Measurements from ENCODE around the gene CLTCL1. TPM values are rescaled to one million over a fixed set of nuclear protein-coding genes. Genes with fewer than 3 reads are reported as not detected.
A peak's percentile ranks its signal among the peaks of the same experiment; 100 is the strongest.
"Not testable (repeated sequence)": the region's sequence is repeated elsewhere in the genome, so short reads cannot be mapped to it uniquely, and the experiment has no call there.

Gene CLTCL1
- total RNA-seq, 2 donors from 2014 or later: 0.66 to 2.3 TPM

DNA sequence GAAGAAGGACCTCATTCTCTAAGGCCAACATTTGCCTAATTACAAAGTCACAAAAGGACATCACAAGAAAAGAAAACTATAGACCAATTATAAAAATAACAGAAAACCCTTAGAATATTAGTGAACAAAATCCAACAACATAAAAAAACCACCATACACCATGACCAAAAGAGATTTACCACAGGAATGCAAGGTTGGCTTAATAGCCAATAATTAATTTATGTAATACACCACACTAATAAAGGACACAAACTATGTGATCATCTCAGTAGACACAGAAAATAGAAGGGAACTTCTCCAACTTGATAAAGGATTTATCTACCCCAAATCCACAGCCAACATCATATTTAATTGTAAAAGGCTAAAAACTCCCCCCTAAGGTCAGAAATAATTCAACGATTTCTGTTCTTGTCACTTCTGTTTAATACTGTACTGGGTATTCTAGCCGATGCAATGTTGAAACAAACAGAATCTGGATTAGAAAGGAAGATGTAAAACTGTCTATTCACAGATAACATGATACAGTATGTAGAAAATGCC, 24.9 kb downstream of the CLTCL1 start:
- no peak overlapping the region for H3K27ac ChIP-seq
- no peaks in the 10 kb centered on the region for H3K36me3 ChIP-seq (replicated peaks in 1 of 2; ENCODE audit: insufficient read depth in 1 of 2, low read depth in 2 of 2)
- H3K4me1 ChIP-seq: no peaks in the 10 kb centered on the region
- no peaks in the 10 kb centered on the region for H3K27me3 ChIP-seq
- ATAC-seq (no peak), DNase-seq (no peak)
- no peaks in the 10 kb centered on the region for H3K9me3 ChIP-seq
- TF ChIP-seq, protein P1, sequence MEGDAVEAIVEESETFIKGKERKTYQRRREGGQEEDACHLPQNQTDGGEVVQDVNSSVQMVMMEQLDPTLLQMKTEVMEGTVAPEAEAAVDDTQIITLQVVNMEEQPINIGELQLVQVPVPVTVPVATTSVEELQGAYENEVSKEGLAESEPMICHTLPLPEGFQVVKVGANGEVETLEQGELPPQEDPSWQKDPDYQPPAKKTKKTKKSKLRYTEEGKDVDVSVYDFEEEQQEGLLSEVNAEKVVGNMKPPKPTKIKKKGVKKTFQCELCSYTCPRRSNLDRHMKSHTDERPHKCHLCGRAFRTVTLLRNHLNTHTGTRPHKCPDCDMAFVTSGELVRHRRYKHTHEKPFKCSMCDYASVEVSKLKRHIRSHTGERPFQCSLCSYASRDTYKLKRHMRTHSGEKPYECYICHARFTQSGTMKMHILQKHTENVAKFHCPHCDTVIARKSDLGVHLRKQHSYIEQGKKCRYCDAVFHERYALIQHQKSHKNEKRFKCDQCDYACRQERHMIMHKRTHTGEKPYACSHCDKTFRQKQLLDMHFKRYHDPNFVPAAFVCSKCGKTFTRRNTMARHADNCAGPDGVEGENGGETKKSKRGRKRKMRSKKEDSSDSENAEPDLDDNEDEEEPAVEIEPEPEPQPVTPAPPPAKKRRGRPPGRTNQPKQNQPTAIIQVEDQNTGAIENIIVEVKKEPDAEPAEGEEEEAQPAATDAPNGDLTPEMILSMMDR (IDR thresholded peaks at IDR 0.05): no peak
- no peak for TF ChIP-seq POLR2A (IDR thresholded peaks at IDR 0.05)
- intact Hi-C loops (cut with DNase I): no loop called here
- WGBS, 2 donors: 94 to 98% methylated on average over 2 of the region's 2 CpGs
- no peak overlapping the region for H3K4me3 ChIP-seq

DNA sequence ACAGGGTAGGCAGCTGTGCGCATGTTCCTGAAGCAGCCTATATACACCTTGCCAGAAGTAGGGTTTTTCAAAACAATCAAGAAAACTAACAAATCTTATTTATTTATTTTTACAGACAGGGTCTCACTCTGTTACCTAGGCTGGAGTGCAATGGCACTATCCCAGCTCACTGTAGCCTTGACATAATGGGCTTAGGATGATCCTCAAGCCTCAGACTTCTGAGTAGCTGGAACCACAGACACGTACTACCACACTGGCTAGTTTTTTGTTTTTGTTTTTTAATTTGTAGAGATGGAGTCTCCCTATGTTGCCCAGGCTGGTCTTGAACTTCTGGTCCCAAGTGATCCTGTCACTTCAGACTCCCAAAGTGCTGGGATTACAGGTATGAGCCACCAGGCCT, 25.7 kb downstream of the CLTCL1 start:
- H3K27me3 ChIP-seq: no peaks in the 10 kb centered on the region
- no peaks in the 10 kb centered on the region for H3K36me3 ChIP-seq (replicated peaks in 1 of 2; ENCODE audit: insufficient read depth in 1 of 2, low read depth in 2 of 2)
- no peaks in the 10 kb centered on the region for H3K9me3 ChIP-seq
- TF ChIP-seq, protein P1 (IDR thresholded peaks at IDR 0.05): no peak
- no peak for TF ChIP-seq POLR2A (IDR thresholded peaks at IDR 0.05)
- H3K4me3 ChIP-seq: no peak overlapping the region
- WGBS, 2 donors: 92 to 93% methylated on average over 2 of the region's 2 CpGs
- intact Hi-C loops (cut with DNase I): no loop called here
- DNase-seq: no peak
- ATAC-seq: no peak
- no peaks in the 10 kb centered on the region for H3K4me1 ChIP-seq
- no peak overlapping the region for H3K27ac ChIP-seq

DNA sequence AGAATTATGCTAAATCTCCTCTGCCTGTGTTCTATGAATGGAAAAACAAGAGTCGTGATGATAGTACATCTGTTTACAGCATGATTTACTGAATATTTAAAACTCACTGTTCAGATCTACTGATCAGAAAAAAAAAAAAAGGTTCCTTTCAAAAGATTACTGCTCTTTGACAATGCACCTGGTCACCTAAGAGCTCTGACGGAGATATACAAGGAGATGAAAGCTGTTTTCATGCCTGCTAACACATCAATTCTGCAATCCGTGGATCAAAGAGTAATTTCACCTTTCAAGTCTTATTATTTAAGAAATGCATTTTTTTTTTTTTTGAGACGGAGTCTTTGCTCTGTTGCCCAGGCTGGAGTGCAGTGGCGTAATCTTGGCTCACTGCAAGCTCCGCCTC, 30.7 kb downstream of the CLTCL1 start:
- H3K27me3 ChIP-seq: no peaks in the 10 kb centered on the region
- H3K27ac ChIP-seq: no peak overlapping the region
- TF ChIP-seq, protein P1 (IDR thresholded peaks at IDR 0.05): no peak
- TF ChIP-seq POLR2A (IDR thresholded peaks at IDR 0.05): no peak
- no peak for ATAC-seq
- H3K9me3 ChIP-seq: no peaks in the 10 kb centered on the region
- no peaks in the 10 kb centered on the region for H3K36me3 ChIP-seq (replicated peaks in 1 of 2; ENCODE audit: insufficient read depth in 1 of 2, low read depth in 2 of 2)
- no peak for DNase-seq
- intact Hi-C loops (cut with DNase I): no loop called here
- WGBS, 2 donors: 77 to 97% methylated on average over 6 of the region's 6 CpGs
- H3K4me1 ChIP-seq: peaks cover 11% of the 10 kb centered on the region
- H3K4me3 ChIP-seq: no peak overlapping the region

DNA sequence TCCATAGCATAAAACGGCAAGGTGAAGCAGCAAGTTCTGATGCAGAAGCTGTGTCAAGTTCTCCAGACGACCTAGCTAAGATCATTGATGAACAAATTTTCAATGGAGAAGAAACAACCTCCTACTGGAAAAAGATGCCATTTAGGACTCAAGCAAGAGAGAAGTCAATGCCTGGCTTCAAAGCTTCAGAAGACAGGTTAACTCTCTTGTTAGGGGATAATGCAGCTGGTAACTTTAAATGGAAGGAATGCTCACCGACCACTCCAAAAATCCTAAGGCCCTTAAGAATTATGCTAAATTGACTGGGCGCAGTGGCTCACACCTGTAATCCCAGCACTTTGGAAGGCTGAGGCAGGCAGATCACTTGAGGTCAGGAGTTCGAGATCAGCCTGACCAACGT, 31.3 kb downstream of the CLTCL1 start:
- 86 to 89% methylated on average over 6 of the region's 6 CpGs for WGBS, 2 donors
- Histone ChIP-seq H3K4me1 (peaks cover 11% of the 10 kb centered on the region), H3K36me3 (replicated peaks in 1 of 2; ENCODE audit: insufficient read depth in 1 of 2, low read depth in 2 of 2) (no peaks in the 10 kb centered on the region), H3K27ac (peak overlapping the region in 2 of 4 donors; percentile 60 to 74), H3K27me3 (no peaks in the 10 kb centered on the region), H3K9me3 (no peaks in the 10 kb centered on the region), H3K4me3 (no peak overlapping the region)
- intact Hi-C loops (cut with DNase I): no loop called here
- TF ChIP-seq, protein P1 (IDR thresholded peaks at IDR 0.05): no peak
- TF ChIP-seq POLR2A (IDR thresholded peaks at IDR 0.05): no peak
- no peak for DNase-seq
- no peak for ATAC-seq

DNA sequence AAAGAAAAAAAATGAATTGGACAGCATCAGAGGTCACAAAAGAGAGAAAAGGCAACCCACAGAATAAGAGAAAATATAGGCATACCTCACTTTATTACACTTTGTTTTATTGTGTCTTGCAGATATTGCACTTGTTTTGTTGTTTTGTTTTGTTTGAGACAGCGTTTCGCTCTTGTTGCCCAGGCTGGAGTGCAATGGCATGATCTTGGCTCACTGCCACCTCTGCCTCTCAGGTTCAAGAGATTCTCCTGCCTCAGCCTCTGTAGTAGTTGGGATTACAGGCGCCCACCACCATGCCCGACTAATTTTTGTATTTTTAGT, 32.6 kb downstream of the CLTCL1 start:
- H3K27me3 ChIP-seq; H3K4me3 ChIP-seq; ATAC-seq; intact Hi-C loops (cut with DNase I); H3K9me3 ChIP-seq; H3K27ac ChIP-seq; H3K36me3 ChIP-seq (replicated peaks in 1 of 2; ENCODE audit: insufficient read depth in 1 of 2, low read depth in 2 of 2); DNase-seq: not testable (repeated sequence)
- WGBS, 2 donors: 95 to 99% methylated on average over 4 of the region's 4 CpGs
- H3K4me1 ChIP-seq: peaks cover 11% of the 10 kb centered on the region
